NB4 (cell line): ENCODE results near the gene CIITA.
A peak's percentile ranks its signal among the peaks of the same experiment; 100 is the strongest.

Experiments
- DNase-seq: peaks from one replicate; pipeline ENCODE4 v3.0.0; 2010; ENCODE audit warnings: low read depth
- H3K4me3 ChIP-seq: one replicate; pipeline ENCODE4 v1.5.1; 2011; ENCODE audit warnings: mild to moderate bottlenecking, low read depth, low read length, moderate library complexity
- MYC ChIP-seq: IDR thresholded peaks from 2 replicates; pipeline ENCODE4 v1.6.1; 2011; ENCODE audit warnings: low read depth, low read length
- POLR2A ChIP-seq: IDR thresholded peaks from 2 replicates; pipeline ENCODE4 v1.6.1; 2011; ENCODE audit warnings: mild to moderate bottlenecking; ENCODE audit not compliant: insufficient read length; ENCODE audit errors: extremely low read depth
- TF ChIP-seq, protein P1 (sequence below): IDR thresholded peaks from 2 replicates; pipeline ENCODE4 v1.6.1; 2011; ENCODE audit warnings: low read depth, low read length
- TF ChIP-seq, protein P2 (sequence below): IDR thresholded peaks from one replicate; pipeline ENCODE4 v1.5.1; 2012; ENCODE audit warnings: low read depth, low read length

Gene CIITA

DNA sequence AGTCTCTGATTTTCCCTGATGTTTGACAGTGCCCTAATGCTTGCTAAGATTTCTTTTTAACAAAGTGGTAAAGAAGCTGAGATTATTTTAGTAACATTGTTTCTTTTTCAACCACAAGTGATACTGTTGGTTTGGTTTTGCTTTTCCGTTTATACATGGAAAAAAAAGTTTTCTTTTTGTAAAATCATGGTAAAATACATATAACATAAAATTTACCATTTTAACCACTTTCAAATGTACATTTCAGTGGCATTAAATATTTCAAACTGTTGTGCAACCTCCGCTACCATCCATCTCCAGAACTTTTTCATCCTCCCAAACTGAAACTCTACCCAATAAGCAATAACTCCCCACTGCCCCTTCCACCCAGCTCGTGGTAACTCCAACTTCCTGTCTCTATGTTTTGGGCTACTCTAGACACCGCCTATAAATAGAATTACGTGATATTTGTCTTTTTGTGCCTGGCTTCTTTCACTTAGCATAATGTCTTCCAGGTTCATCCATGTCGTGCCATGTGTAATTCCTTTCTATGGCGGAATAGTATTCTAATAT is 4.6 kb downstream of the CIITA start:
- TF ChIP-seq, protein P1, sequence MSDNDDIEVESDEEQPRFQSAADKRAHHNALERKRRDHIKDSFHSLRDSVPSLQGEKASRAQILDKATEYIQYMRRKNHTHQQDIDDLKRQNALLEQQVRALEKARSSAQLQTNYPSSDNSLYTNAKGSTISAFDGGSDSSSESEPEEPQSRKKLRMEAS, result no peak
- TF ChIP-seq POLR2A (no peak), MYC (no peak)
- TF ChIP-seq, protein P2, sequence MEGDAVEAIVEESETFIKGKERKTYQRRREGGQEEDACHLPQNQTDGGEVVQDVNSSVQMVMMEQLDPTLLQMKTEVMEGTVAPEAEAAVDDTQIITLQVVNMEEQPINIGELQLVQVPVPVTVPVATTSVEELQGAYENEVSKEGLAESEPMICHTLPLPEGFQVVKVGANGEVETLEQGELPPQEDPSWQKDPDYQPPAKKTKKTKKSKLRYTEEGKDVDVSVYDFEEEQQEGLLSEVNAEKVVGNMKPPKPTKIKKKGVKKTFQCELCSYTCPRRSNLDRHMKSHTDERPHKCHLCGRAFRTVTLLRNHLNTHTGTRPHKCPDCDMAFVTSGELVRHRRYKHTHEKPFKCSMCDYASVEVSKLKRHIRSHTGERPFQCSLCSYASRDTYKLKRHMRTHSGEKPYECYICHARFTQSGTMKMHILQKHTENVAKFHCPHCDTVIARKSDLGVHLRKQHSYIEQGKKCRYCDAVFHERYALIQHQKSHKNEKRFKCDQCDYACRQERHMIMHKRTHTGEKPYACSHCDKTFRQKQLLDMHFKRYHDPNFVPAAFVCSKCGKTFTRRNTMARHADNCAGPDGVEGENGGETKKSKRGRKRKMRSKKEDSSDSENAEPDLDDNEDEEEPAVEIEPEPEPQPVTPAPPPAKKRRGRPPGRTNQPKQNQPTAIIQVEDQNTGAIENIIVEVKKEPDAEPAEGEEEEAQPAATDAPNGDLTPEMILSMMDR, result no peak
- DNase-seq, result peak; percentile 39
- no peak overlapping the region for H3K4me3 ChIP-seq

DNA sequence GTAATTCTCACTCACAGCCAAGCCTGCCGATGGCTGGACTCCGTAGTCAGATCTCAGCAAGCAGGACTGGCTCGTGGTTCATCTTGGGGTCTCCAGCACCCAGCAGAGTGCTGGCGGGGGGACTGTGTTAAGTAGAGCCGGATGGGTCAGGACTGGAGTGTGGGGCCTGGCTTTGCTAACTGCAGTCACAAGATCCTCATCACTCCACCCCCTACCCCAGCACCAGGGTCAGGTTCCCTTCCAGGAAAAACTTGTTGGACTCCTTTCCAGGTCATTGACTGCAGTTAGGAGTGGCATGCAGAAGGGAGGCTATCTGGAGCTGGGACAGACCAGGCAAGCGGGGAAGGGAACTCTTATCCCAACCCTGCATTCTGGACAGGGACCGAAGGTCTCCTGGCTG is 6.0 kb downstream of the CIITA start:
- no peak overlapping the region for H3K4me3 ChIP-seq
- TF ChIP-seq, protein P1, result no peak
- TF ChIP-seq, protein P2, result no peak
- no peak for TF ChIP-seq POLR2A
- no peak for TF ChIP-seq MYC
- no peak for DNase-seq

DNA sequence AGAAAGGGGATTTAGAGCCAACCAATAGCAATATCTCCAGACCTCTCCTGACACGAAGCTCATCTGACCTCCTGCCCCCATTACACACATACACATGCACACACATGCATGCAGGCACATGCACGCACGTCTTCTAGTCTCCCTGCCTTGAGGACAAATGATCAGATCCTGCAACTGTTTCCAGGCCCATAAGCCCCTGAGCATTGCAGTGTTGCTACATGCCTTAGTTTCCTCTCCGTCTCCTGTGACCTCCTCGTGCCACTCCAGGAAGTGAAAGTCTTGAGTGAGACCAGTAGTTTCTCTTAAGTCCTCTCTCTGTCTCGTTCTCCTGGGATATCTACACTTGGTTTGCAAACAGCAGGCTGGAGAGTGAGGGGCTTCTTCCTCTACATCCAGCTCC is 8.2 kb downstream of the CIITA start:
- TF ChIP-seq, protein P2, result no peak
- TF ChIP-seq, protein P1, result no peak
- TF ChIP-seq POLR2A, result no peak
- TF ChIP-seq MYC, result no peak
- DNase-seq, result no peak
- H3K4me3 ChIP-seq, result no peak overlapping the region

DNA sequence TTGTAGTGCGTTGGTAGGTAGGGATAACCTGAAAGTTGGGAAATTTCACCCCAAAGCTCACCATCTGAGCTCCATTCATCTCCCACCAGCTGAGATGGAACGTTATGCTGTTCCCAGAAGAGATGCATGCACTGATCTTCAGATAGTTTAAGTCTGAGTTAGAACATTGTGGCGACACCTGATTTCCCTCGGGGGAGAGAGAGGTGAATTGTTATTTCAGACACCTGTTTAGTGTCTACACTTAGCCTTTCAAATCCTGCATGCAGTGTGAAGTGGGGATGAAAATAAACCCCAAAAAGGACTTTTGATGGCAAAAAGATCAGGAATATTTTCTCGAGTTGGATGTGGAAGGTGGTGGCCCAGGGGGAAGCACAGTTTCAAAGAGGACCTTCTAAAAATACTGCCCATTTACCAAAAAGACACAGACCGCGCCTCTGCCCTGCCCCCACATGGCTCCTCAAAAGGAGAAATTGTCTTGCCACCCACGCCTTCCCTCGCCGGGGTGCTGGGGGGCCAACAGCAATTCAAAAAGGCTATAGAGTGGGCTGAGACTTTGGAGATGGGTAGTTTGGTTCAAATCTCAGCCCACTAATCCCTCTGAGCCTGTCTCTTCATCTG is 11.4 kb downstream of the CIITA start:
- H3K4me3 ChIP-seq, result no peak overlapping the region

DNA sequence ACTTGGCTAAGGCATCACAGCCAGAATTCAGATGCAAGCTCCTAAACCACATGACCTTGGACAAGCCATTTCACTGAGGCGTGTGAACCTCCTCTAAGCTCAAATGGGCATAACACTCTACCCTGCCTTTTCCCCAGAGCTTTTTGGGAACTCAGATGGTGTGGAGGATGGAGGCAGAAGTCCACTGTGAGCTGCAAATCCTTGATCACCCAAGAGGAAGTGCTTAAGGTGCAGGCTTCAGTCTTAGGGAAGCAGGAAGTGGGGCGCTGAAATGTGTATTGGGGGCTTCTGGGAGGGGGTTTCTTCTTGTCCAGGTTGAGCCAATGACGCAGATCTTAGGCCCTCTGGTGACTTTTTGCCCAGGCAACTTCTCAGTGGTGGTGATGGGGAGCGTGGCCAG is 12.9 kb downstream of the CIITA start:
- no peak for DNase-seq
- no peak overlapping the region for H3K4me3 ChIP-seq
- TF ChIP-seq, protein P1, result no peak
- TF ChIP-seq POLR2A, result no peak
- TF ChIP-seq, protein P2, result no peak
- no peak for TF ChIP-seq MYC

More for the DNA sequence above, 11.4 kb downstream of the CIITA start:
- TF ChIP-seq POLR2A (no peak), MYC (no peak)
- TF ChIP-seq, protein P1, result no peak
- TF ChIP-seq, protein P2, result no peak
- DNase-seq, result no peak
